Right lobe of liver (tissue), 4 donors: ENCODE measurements around the gene MYLK4.

Source experiments
- POLR2A ChIP-seq: fragments of 450-650 bp; IDR thresholded peaks from one replicate; pipeline ENCODE4 v1.6.1; 2017; ENCODE audit warnings: antibody characterized with exemption, mild to moderate bottlenecking
- TF ChIP-seq, protein P1 (sequence below), 4 donors: fragments of 200-600 bp in 3 of 4; fragments of 450-650 bp in 1 of 4; IDR thresholded peaks; one replicate each; pipeline versions ENCODE4 v1.5.1 to v1.8.0; 2016 to 2022; ENCODE audit warnings: antibody characterized with exemption in 4 of 4, mild to moderate bottlenecking in 2 of 4
- donor health status: DM: no; HTN: no; CAD: no.
- donor health status: DM: no; HTN: no; CAD: no.
- donor health status: DM: no; HTN: yes; CAD: no.

DNA sequence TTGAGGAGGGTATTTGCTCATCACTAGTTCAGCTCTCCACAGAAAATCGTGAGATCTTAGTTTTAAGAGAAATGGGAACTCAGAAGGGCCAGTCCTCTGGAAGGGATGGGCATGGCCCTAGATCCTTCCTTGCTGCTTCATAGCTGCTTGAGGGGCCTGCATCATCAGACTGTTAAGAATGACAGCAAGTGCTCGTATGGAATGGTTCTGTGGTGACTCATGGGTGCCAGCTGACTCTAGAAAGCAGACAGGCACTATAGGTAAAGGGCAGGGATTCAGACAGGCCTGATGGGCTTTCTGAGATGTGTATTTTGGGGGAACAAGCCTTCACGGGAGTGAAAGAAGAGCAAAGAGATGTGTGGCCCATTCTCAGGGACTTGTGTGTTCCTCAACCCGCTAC lies 90.8 kb downstream of the MYLK4 start:
- TF ChIP-seq, protein P1, sequence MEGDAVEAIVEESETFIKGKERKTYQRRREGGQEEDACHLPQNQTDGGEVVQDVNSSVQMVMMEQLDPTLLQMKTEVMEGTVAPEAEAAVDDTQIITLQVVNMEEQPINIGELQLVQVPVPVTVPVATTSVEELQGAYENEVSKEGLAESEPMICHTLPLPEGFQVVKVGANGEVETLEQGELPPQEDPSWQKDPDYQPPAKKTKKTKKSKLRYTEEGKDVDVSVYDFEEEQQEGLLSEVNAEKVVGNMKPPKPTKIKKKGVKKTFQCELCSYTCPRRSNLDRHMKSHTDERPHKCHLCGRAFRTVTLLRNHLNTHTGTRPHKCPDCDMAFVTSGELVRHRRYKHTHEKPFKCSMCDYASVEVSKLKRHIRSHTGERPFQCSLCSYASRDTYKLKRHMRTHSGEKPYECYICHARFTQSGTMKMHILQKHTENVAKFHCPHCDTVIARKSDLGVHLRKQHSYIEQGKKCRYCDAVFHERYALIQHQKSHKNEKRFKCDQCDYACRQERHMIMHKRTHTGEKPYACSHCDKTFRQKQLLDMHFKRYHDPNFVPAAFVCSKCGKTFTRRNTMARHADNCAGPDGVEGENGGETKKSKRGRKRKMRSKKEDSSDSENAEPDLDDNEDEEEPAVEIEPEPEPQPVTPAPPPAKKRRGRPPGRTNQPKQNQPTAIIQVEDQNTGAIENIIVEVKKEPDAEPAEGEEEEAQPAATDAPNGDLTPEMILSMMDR (IDR thresholded peaks at IDR 0.05): no peak
- TF ChIP-seq POLR2A: no peak
